ENCODE data around the gene JMJD8. TPM values are rescaled to one million over a fixed set of nuclear protein-coding genes. Genes with fewer than 3 reads are reported as not detected.

JMJD8 gene
- total RNA-seq, 2 experiments from 2014 or later = 30.5 to 37.1 TPM

- Mint-ChIP-seq H3K9me3 (ENCODE audit: low read depth) (no peaks in the 10 kb centered on the region), H3K36me3 (peaks cover 8% of the 10 kb centered on the region), H3K27ac (no peak overlapping the region), H3K27me3 (peaks cover 6% of the 10 kb centered on the region), H3K4me1 (peaks cover 13% of the 10 kb centered on the region), H3K4me3 (no peak overlapping the region)
- DNase-seq = no peak
- no peak for ATAC-seq
- CTCF ChIA-PET = no interaction called here
Measured at GRCh38 chr16:671353-672131, 12.6 kb downstream of the JMJD8 start.

DNA sequence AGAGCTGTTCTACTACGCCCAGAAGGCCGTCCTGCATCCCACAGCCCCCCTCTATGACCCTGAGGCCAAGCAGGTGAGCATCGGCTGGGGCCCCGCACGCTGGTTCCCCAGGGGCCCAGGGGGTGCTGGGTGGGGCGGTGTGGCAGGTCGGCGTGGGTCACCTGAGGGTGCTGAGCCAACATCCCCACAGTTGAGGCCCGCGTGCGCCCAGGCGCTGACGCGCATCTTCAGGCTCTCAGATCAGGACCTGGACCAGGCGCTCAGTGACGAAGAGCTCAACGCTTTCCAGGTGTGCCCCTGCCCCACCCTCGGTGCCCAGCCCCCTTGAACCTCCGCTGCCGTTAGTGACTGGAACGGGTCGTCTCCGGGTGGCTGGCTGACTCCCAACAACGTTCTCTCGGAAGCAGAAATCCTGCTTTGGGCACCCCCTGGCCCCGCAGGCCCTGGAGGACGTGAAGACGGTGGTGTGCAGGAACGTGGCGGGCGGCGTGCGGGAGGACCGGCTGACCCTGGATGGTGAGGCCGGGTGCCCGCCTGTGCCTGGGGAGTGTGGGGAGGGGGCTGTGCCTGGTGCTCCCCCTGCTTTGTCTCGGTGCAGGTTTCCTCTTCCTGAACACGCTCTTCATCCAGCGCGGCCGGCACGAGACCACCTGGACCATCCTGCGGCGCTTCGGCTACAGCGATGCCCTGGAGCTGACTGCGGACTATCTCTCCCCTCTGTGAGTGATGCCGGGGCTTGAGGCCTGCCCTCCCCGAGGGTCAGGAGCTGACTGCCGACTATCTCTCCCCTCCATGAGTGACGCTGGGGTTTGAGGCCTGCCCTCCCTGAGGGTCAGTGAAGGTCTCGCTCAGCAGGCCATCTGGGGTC, 13.4 kb downstream of the JMJD8 start:
- peaks cover 13% of the 10 kb centered on the region for H3K4me1 Mint-ChIP-seq
- DNase-seq (no peak), ATAC-seq (no peak)
- CTCF ChIA-PET = interaction anchor here (1.6 kb wide), 1 partner anchor 14 kb away, joined by 3 read pairs; the partner anchor contains the start of gene JMJD8
- H3K27me3 Mint-ChIP-seq = peaks cover 5% of the 10 kb centered on the region
- H3K9me3 Mint-ChIP-seq (ENCODE audit: low read depth) = no peaks in the 10 kb centered on the region
- H3K4me3 Mint-ChIP-seq = no peak overlapping the region
- peak overlapping the region; percentile 24 for H3K27ac Mint-ChIP-seq
- H3K36me3 Mint-ChIP-seq = peaks cover 8% of the 10 kb centered on the region

GRCh38 chr16:669666-670065, 14.5 kb downstream of the JMJD8 start:
- H3K27ac Mint-ChIP-seq = no peak overlapping the region
- H3K4me1 Mint-ChIP-seq = peaks cover 10% of the 10 kb centered on the region
- no peak for ATAC-seq

GRCh38 chr16:668519-669171, 15.5 kb downstream of the JMJD8 start:
- DNase-seq (no peak), ATAC-seq (peak; percentile 13)
- CTCF ChIA-PET = interaction anchor here (1.0 to 2.3 kb wide), 9 partner anchors 10 to 295 kb away, joined by 3 to 13 read pairs (median 6); partner anchors contain the start of genes JMJD8, STUB1 and WDR90
- H3K27me3 Mint-ChIP-seq = no peaks in the 10 kb centered on the region
- peak overlapping the region; percentile 73 for H3K4me3 Mint-ChIP-seq
- H3K27ac Mint-ChIP-seq = peak overlapping the region; percentile 81
- no peaks in the 10 kb centered on the region for H3K9me3 Mint-ChIP-seq (ENCODE audit: low read depth)
- H3K4me1 Mint-ChIP-seq = peaks cover 10% of the 10 kb centered on the region
- H3K36me3 Mint-ChIP-seq = peaks cover 6% of the 10 kb centered on the region

More at GRCh38 chr16:669666-670065, 14.5 kb downstream of the JMJD8 start:
- DNase-seq = no peak
- peaks cover 8% of the 10 kb centered on the region for H3K36me3 Mint-ChIP-seq
- peak overlapping the region; percentile 73 for H3K4me3 Mint-ChIP-seq
- CTCF ChIA-PET = interaction anchor here (1.6 kb wide), 1 partner anchor 15 kb away, joined by 3 read pairs; the partner anchor contains the start of gene JMJD8
- no peaks in the 10 kb centered on the region for H3K9me3 Mint-ChIP-seq (ENCODE audit: low read depth)
- no peaks in the 10 kb centered on the region for H3K27me3 Mint-ChIP-seq

GRCh38 chr16:667780-668518, 16.2 kb downstream of the JMJD8 start, which contains the start of gene RHOT2:
RHOT2 (plus strand) TSS chr16:668132; CDS start chr16:668200, 68 bp downstream.
- Mint-ChIP-seq H3K4me1 (peaks cover 10% of the 10 kb centered on the region), H3K27ac (peak within 1 kb of the TSS; percentile 81), H3K9me3 (ENCODE audit: low read depth) (no peaks in the 10 kb centered on the region), H3K36me3 (peaks cover 5% of the 10 kb centered on the region), H3K27me3 (no peaks in the 10 kb centered on the region), H3K4me3 (peak within 1 kb of the TSS; percentile 73)
- CTCF ChIA-PET = interaction anchor here (1.0 to 2.3 kb wide), 9 partner anchors 11 to 296 kb away, joined by 3 to 13 read pairs (median 6); partner anchors contain the start of genes JMJD8, STUB1 and WDR90
- DNase-seq (peak; percentile 94), ATAC-seq (peak; percentile 90)

GRCh38 chr16:667113-667779, 16.9 kb downstream of the JMJD8 start:
- ATAC-seq (no peak), DNase-seq (no peak)
- peaks cover 3% of the 10 kb centered on the region for H3K36me3 Mint-ChIP-seq
- peak overlapping the region; percentile 73 for H3K4me3 Mint-ChIP-seq
- H3K4me1 Mint-ChIP-seq = peaks cover 10% of the 10 kb centered on the region
- CTCF ChIA-PET = interaction anchor here (1.3 to 2.3 kb wide), 6 partner anchors 11 to 297 kb away, joined by 3 to 13 read pairs (median 6); partner anchors contain the start of gene WDR90
- peak overlapping the region; percentile 81 for H3K27ac Mint-ChIP-seq
- H3K9me3 Mint-ChIP-seq (ENCODE audit: low read depth) = no peaks in the 10 kb centered on the region
- no peaks in the 10 kb centered on the region for H3K27me3 Mint-ChIP-seq

DNA sequence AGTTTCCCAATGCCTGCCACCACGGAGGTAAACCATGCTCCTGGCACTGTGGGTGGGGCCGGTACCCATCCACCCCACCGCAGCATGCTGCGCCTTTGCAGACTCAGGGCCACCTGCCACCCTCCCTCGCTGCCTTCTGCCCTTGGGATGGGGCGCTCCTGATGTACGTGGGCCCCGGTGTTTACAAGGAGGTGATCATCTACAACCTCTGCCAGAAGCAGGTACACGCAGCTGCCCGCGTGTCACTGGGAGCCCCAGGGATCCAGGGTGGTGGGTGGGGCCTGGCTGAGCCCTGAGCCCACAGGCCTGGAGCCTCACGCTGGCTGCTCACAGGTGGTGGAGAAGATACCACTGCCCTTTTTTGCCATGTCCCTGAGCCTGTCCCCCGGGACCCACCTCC, 17.6 kb downstream of the JMJD8 start:
- H3K27ac Mint-ChIP-seq = no peak overlapping the region
- CTCF ChIA-PET = no interaction called here
- no peak for ATAC-seq
- H3K4me3 Mint-ChIP-seq = no peak overlapping the region
- peaks cover 10% of the 10 kb centered on the region for H3K4me1 Mint-ChIP-seq
- no peak for DNase-seq
- H3K36me3 Mint-ChIP-seq = peaks cover 3% of the 10 kb centered on the region
- no peaks in the 10 kb centered on the region for H3K9me3 Mint-ChIP-seq (ENCODE audit: low read depth)
- H3K27me3 Mint-ChIP-seq = no peaks in the 10 kb centered on the region

GRCh38 chr16:662597-662996, 21.5 kb downstream of the JMJD8 start:
- no peak overlapping the region for H3K27ac Mint-ChIP-seq

GRCh38 chr16:662095-662494, 22.0 kb downstream of the JMJD8 start:
- no peak overlapping the region for H3K4me3 Mint-ChIP-seq
- CTCF ChIA-PET = interaction anchor here (1.2 kb wide), 1 partner anchor 14 kb away, joined by 3 read pairs; no protein-coding TSS in a partner anchor
- no peaks in the 10 kb centered on the region for H3K36me3 Mint-ChIP-seq
- no peak for ATAC-seq
- H3K9me3 Mint-ChIP-seq (ENCODE audit: low read depth) = no peaks in the 10 kb centered on the region
- no peak overlapping the region for H3K27ac Mint-ChIP-seq
- no peaks in the 10 kb centered on the region for H3K27me3 Mint-ChIP-seq
- DNase-seq = no peak
- H3K4me1 Mint-ChIP-seq = peaks cover 2% of the 10 kb centered on the region

More at GRCh38 chr16:662597-662996, 21.5 kb downstream of the JMJD8 start:
- DNase-seq = no peak
- CTCF ChIA-PET = interaction anchor here (1.2 to 1.4 kb wide), 2 partner anchors 14 to 17 kb away, joined by 3 read pairs; no protein-coding TSS in a partner anchor
- Mint-ChIP-seq H3K9me3 (ENCODE audit: low read depth) (no peaks in the 10 kb centered on the region), H3K4me1 (peaks cover 5% of the 10 kb centered on the region), H3K36me3 (no peaks in the 10 kb centered on the region), H3K4me3 (no peak overlapping the region), H3K27me3 (no peaks in the 10 kb centered on the region)
- ATAC-seq = no peak

GRCh38 chr16:661184-661821, 22.8 kb downstream of the JMJD8 start:
- H3K9me3 Mint-ChIP-seq (ENCODE audit: low read depth) = no peaks in the 10 kb centered on the region
- no peak for ATAC-seq

GRCh38 chr16:660459-661183, 23.5 kb downstream of the JMJD8 start:
- peak; percentile 67 for DNase-seq
- Mint-ChIP-seq H3K27me3 (no peaks in the 10 kb centered on the region), H3K9me3 (ENCODE audit: low read depth) (no peaks in the 10 kb centered on the region), H3K4me1 (peaks cover 2% of the 10 kb centered on the region), H3K27ac (no peak overlapping the region), H3K36me3 (no peaks in the 10 kb centered on the region), H3K4me3 (no peak overlapping the region)
- ATAC-seq = peak; percentile 73
- CTCF ChIA-PET = interaction anchor here (2.5 kb wide), 1 partner anchor 11 kb away, joined by 11 read pairs; the partner anchor contains the start of gene WDR90

More at GRCh38 chr16:661184-661821, 22.8 kb downstream of the JMJD8 start:
- no peak for DNase-seq
- Mint-ChIP-seq H3K27ac (no peak overlapping the region), H3K4me1 (peaks cover 2% of the 10 kb centered on the region), H3K27me3 (no peaks in the 10 kb centered on the region), H3K36me3 (no peaks in the 10 kb centered on the region), H3K4me3 (no peak overlapping the region)
- CTCF ChIA-PET = interaction anchor here (2.5 kb wide), 1 partner anchor 11 kb away, joined by 11 read pairs; the partner anchor contains the start of gene WDR90
